GM21723 (cell line): Measurements from ENCODE around the gene APIP.

Source experiments
- ATAC-seq: cut with Tn5 transposase; IDR thresholded peaks from one replicate; pipeline ENCODE4 v1.9.1; 2021; ENCODE audit warnings: mild to moderate bottlenecking, moderate library complexity; ENCODE audit not compliant: unreplicated experiment

The APIP gene

GRCh38 chr11:34844463-34845112, 71.6 kb downstream of the APIP start:
- ATAC-seq = no peak

- ATAC-seq = no peak
These were observed 72.9 kb downstream of the APIP start for GRCh38 chr11:34843271-34843670.

GRCh38 chr11:34840736-34841386, 75.3 kb downstream of the APIP start:
- ATAC-seq = peak; percentile 88

- no peak for ATAC-seq
These were observed 76.2 kb downstream of the APIP start for GRCh38 chr11:34839969-34840368.

GRCh38 chr11:34836958-34837856, 79.0 kb downstream of the APIP start:
- no peak for ATAC-seq

GRCh38 chr11:34833602-34834001, 82.6 kb downstream of the APIP start:
- no peak for ATAC-seq
